IMR-90 (cell line): ENCODE measurements around the gene NUP93. TPM values are rescaled to one million over a fixed set of nuclear protein-coding genes. Genes with fewer than 3 reads are reported as not detected.

Experiments used
- ATAC-seq: fragments of 200-7000 bp; cut with Tn5 transposase; 2 replicates; pipeline ENCODE4 v1.9.1; 2020; ENCODE audit warnings: low read depth, mild to moderate bottlenecking, moderate library complexity
- BruUV-seq: library from RNA; stranded (reverse); fragments of 400-500 nt; replicated peaks from 2 replicates; lab custom pipeline; 2021; lab: Mats Ljungman, UMichigan
- CTCF ChIA-PET: fragments of 300-600 bp; formaldehyde crosslinking; extraction: SDS; loops from one replicate; lab custom pipeline; 2021; ENCODE audit warnings: antibody characterized with exemption; lab: Yijun Ruan, JAX
- POLR2A ChIA-PET: fragments of 300-600 bp; sonication (Branson Sonifier 250); formaldehyde crosslinking; loops from one replicate; lab custom pipeline; 2022; ENCODE audit warnings: antibody characterized with exemption; ENCODE audit not compliant: unreplicated experiment; lab: Charles Lee
- DNase-seq: peaks from one replicate; pipeline ENCODE4 v3.0.0; 2013
- H2AFZ ChIP-seq: replicated peaks from 2 replicates; pipeline ENCODE3; 2013; ENCODE audit warnings: low read length, mild to moderate bottlenecking; ENCODE audit not compliant: poor library complexity
- H2AK5ac ChIP-seq: 2 replicates; pipeline ENCODE4 v1.6.1; 2013; ENCODE audit warnings: low read depth, low read length, inconsistent platforms
- H2AK9ac ChIP-seq: replicated peaks from 2 replicates; pipeline ENCODE3; 2013; ENCODE audit warnings: mild to moderate bottlenecking, low read depth, low read length, moderate library complexity; ENCODE audit not compliant: poor library complexity
- H2BK120ac ChIP-seq: 2 replicates; pipeline ENCODE4 v1.6.1; 2013; ENCODE audit warnings: low read depth, low read length, inconsistent platforms
- H2BK15ac ChIP-seq: 3 replicates; pipeline ENCODE4 v1.6.1; 2013; ENCODE audit warnings: low read depth, low read length, inconsistent platforms
- H2BK20ac ChIP-seq: 2 replicates; pipeline ENCODE4 v1.6.1; 2013; ENCODE audit warnings: low read depth, mild to moderate bottlenecking, inconsistent platforms, low read length, moderate library complexity
- H2BK5ac ChIP-seq: 2 replicates; pipeline ENCODE4 v1.6.1; 2013; ENCODE audit warnings: mild to moderate bottlenecking, low read depth, low read length, inconsistent platforms; ENCODE audit not compliant: poor library complexity, severe bottlenecking
- H3K14ac ChIP-seq: replicated peaks from 2 replicates; pipeline ENCODE4 v1.6.1; 2013; ENCODE audit warnings: low read depth, low read length, inconsistent platforms
- H3K18ac ChIP-seq: 2 replicates; pipeline ENCODE4 v1.6.1; 2013; ENCODE audit warnings: low read depth, low read length, control low read depth
- H3K23ac ChIP-seq: 2 replicates; pipeline ENCODE4 v1.6.1; 2013; ENCODE audit warnings: low read depth, low read length, inconsistent platforms
- H3K27ac ChIP-seq: 2 replicates; pipeline ENCODE4 v1.5.1; 2013; ENCODE audit warnings: mild to moderate bottlenecking, control low read depth, low read length; ENCODE audit not compliant: insufficient read depth
- H3K27me3 ChIP-seq: 2 replicates; pipeline ENCODE4 v1.6.1; 2013; ENCODE audit warnings: low read length; ENCODE audit not compliant: control insufficient read depth, insufficient read depth
- H3K36me3 ChIP-seq: 2 replicates; pipeline ENCODE4 v1.6.1; 2013; ENCODE audit warnings: low read length, mixed read lengths; ENCODE audit not compliant: control insufficient read depth, insufficient read depth
- H3K4ac ChIP-seq: 2 replicates; pipeline ENCODE4 v1.6.1; 2013; ENCODE audit warnings: low read depth, low read length, inconsistent platforms
- H3K4me1 ChIP-seq: 2 replicates; pipeline ENCODE4 v1.6.1; 2013; ENCODE audit warnings: low read length, mixed read lengths; ENCODE audit not compliant: control insufficient read depth, insufficient read depth
- H3K4me2 ChIP-seq: 2 replicates; pipeline ENCODE4 v1.6.1; 2013; ENCODE audit warnings: low read depth, mild to moderate bottlenecking, control low read depth, low read length, moderate library complexity
- H3K4me3 ChIP-seq: 2 replicates; pipeline ENCODE4 v1.5.1; 2013; ENCODE audit warnings: low read depth, mild to moderate bottlenecking, control low read depth, low read length, moderate library complexity; ENCODE audit not compliant: insufficient read depth
- H3K56ac ChIP-seq: 2 replicates; pipeline ENCODE4 v1.6.1; 2013; ENCODE audit warnings: low read length, inconsistent platforms; ENCODE audit not compliant: insufficient read depth; ENCODE audit errors: extremely low read depth
- H3K79me1 ChIP-seq, 2 experiments: 2 replicates each; pipeline ENCODE4 v1.6.1; 2013; ENCODE audit warnings: low read length in 2 of 2, inconsistent platforms in 1 of 2, low read depth in 1 of 2
- H3K9ac ChIP-seq: 2 replicates; pipeline ENCODE4 v1.6.1; 2013; ENCODE audit warnings: low read depth, low read length, control low read depth
- H3K9me1 ChIP-seq: 2 replicates; pipeline ENCODE4 v1.6.1; 2013; ENCODE audit warnings: low read length, inconsistent platforms; ENCODE audit not compliant: insufficient read depth
- H3K9me3 ChIP-seq: 2 replicates; pipeline ENCODE4 v1.6.1; 2013; ENCODE audit warnings: low read length; ENCODE audit not compliant: control insufficient read depth, insufficient read depth
- H4K20me1 ChIP-seq: 2 replicates; pipeline ENCODE4 v1.6.1; 2013; ENCODE audit warnings: low read length, inconsistent platforms; ENCODE audit not compliant: insufficient read depth
- H4K5ac ChIP-seq: 2 replicates; pipeline ENCODE4 v1.6.1; 2013; ENCODE audit warnings: mild to moderate bottlenecking, low read depth, low read length, control low read depth
- H4K8ac ChIP-seq, 2 experiments: 2 replicates each; pipeline ENCODE4 v1.6.1; 2013; ENCODE audit warnings: low read depth in 2 of 2, low read length in 2 of 2, control low read depth in 1 of 2, inconsistent platforms in 1 of 2
- H4K91ac ChIP-seq: 2 replicates; pipeline ENCODE4 v1.6.1; 2013; ENCODE audit warnings: low read depth, low read length, inconsistent platforms; ENCODE audit not compliant: insufficient read depth
- BHLHE40 ChIP-seq: fragments of 150-350 bp; IDR thresholded peaks from 2 replicates; pipeline ENCODE4 v1.6.1; 2016; ENCODE audit warnings: mild to moderate bottlenecking, low read depth, low read length
- CHD1 ChIP-seq: IDR thresholded peaks from 2 replicates; pipeline ENCODE4 v1.6.1; 2012; ENCODE audit warnings: low read depth, low read length, improper control_type of control experiment
- CTCF ChIP-seq: conservative IDR thresholded peaks from 2 replicates; pipeline ENCODE4 v1.5.1; 2012; ENCODE audit warnings: mild to moderate bottlenecking, low read depth, low read length, improper control_type of control experiment
- ELK1 ChIP-seq: fragments of 150-350 bp; IDR thresholded peaks from 2 replicates; pipeline ENCODE4 v1.6.1; 2016; ENCODE audit warnings: low read depth, mild to moderate bottlenecking, low read length, moderate library complexity, borderline replicate concordance
- MAFK ChIP-seq: IDR thresholded peaks from 2 replicates; pipeline ENCODE4 v1.6.1; 2012; ENCODE audit warnings: low read depth, low read length, improper control_type of control experiment
- MXI1 ChIP-seq: IDR thresholded peaks from 2 replicates; pipeline ENCODE4 v1.6.1; 2012; ENCODE audit warnings: low read depth, mild to moderate bottlenecking, low read length, moderate library complexity, borderline replicate concordance
- RCOR1 ChIP-seq: IDR thresholded peaks from 2 replicates; pipeline ENCODE4 v1.6.1; 2012; ENCODE audit warnings: mild to moderate bottlenecking, low read length, improper control_type of control experiment; ENCODE audit not compliant: insufficient replicate concordance
- SMC3 ChIP-seq: fragments of 150-350 bp; IDR thresholded peaks from 2 replicates; pipeline ENCODE4 v1.6.1; 2016; ENCODE audit warnings: low read depth, mild to moderate bottlenecking, antibody characterized with exemption, low read length, moderate library complexity
- WGBS, 2 experiments: methylation state at CpG; one replicate each; pipeline versions ENCODE4 v1.1.5 to v1.1.7; 2013; ENCODE audit warnings: missing lambda C conversion rate in 2 of 2; ENCODE audit not compliant: insufficient read length in 1 of 2; ENCODE audit errors: extremely low coverage in 2 of 2; 5-methylcytosine and 5-hydroxymethylcytosine counted together
- dilution Hi-C: fragments of 300-500 bp; cut with HindIII; formaldehyde crosslinking; loops from one replicate; pipeline ENCODE4 v1.14.3; 2018; ENCODE audit warnings: low sequenced_read_pairs; ENCODE audit not compliant: unreplicated experiment
- in situ Hi-C: fragments of 300-500 bp; cut with MboI; formaldehyde crosslinking; loops from 3 replicates; pipeline ENCODE4 v1.14.3; 2019; ENCODE audit warnings: low sequenced_read_pairs, inconsistent platforms, mixed read lengths
- intact Hi-C: fragments of 100-400 bp; cut with micrococcal nuclease; formaldehyde crosslinking; loops from 2 replicates; pipeline ENCODE4 v1.10.0; 2022
- polyA plus RNA-seq, 3 experiments: library from polyadenylated mRNA; depleted of rRNA; stranded (reverse); fragments of >200 nt; gene quantifications; 2 replicates each; pipeline ENCODE4 v1.2.3, GENCODE V29; 2012; ENCODE audit warnings: low replicate concordance in 1 of 3
- total RNA-seq: library from RNA; depleted of rRNA; stranded (reverse); fragments of >200 nt; gene quantifications from 2 replicates; pipeline ENCODE4 v1.2.3, GENCODE V29; 2012

Gene NUP93
- total and polyA plus RNA-seq, 2 of the 4 experiments (the other 2 are of a cell fraction), result 54.6 to 72.6 TPM

- Histone ChIP-seq H2BK5ac (no peak overlapping the region), H3K4me1 (no peaks in the 10 kb centered on the region), H2AFZ (no peak overlapping the region), H2BK15ac (no peak overlapping the region), H3K14ac (no peak overlapping the region), H2AK9ac (no peak overlapping the region), H4K91ac (no peak overlapping the region), H4K8ac (no peak overlapping the region), H4K5ac (no peak overlapping the region), H3K27ac (no peak overlapping the region), H2BK20ac (no peak overlapping the region), H3K79me1 (no peaks in the 10 kb centered on the region), H2BK120ac (no peak overlapping the region), H3K4ac (no peak overlapping the region), H3K9me3 (no peaks in the 10 kb centered on the region), H3K18ac (no peak overlapping the region), H3K9ac (no peak overlapping the region), H3K36me3 (no peaks in the 10 kb centered on the region), H3K56ac (no peak overlapping the region), H4K20me1 (no peaks in the 10 kb centered on the region), H3K27me3 (peaks cover 20% of the 10 kb centered on the region), H3K4me2 (no peak overlapping the region), H3K4me3 (no peak overlapping the region), H2AK5ac (no peak overlapping the region), H3K9me1 (no peaks in the 10 kb centered on the region), H3K23ac (no peak overlapping the region)
- in situ Hi-C loops (loop anchor here (25.0 kb wide), 1 partner anchor 772 kb away; no protein-coding TSS in a partner anchor), intact Hi-C loops (no loop called here), dilution Hi-C loops (no loop called here)
- 66% methylated on average over 3 of the region's 4 CpGs; no CpG with 5 or more reads in 1 of the 2 experiments for WGBS, 2 experiments
- TF ChIP-seq MXI1, result no peak
- TF ChIP-seq CTCF, result no peak
- TF ChIP-seq BHLHE40, result no peak
- no peak for TF ChIP-seq MAFK
- TF ChIP-seq SMC3, result no peak
- no peak for TF ChIP-seq RCOR1
- no peak for TF ChIP-seq CHD1
- no peak for TF ChIP-seq ELK1
- DNase-seq (no peak), ATAC-seq (no peak)
- ChIA-PET POLR2A (no interaction called here), CTCF (interaction anchor here (1.5 kb wide), 1 partner anchor 103 kb away, joined by 3 read pairs; no protein-coding TSS in a partner anchor)
- no TSS peak for BruUV-seq
Observed at GRCh38 chr16:56709443-56710040, 20.4 kb upstream of the NUP93 start.
